IMR-90 (cell line): ENCODE data around the gene LMO1. TPM values are rescaled to one million over a fixed set of nuclear protein-coding genes. Genes with fewer than 3 reads are reported as not detected.

Source experiments
- ATAC-seq: fragments of 200-7000 bp; cut with Tn5 transposase; 2 replicates; pipeline ENCODE4 v1.9.1; 2020; ENCODE audit warnings: low read depth, mild to moderate bottlenecking, moderate library complexity
- BruUV-seq: library from RNA; stranded (reverse); fragments of 400-500 nt; replicated peaks from 2 replicates; lab custom pipeline; 2021; lab: Mats Ljungman, UMichigan
- CTCF ChIA-PET: fragments of 300-600 bp; formaldehyde crosslinking; extraction: SDS; loops from one replicate; lab custom pipeline; 2021; ENCODE audit warnings: antibody characterized with exemption; lab: Yijun Ruan, JAX
- POLR2A ChIA-PET: fragments of 300-600 bp; sonication (Branson Sonifier 250); formaldehyde crosslinking; loops from one replicate; lab custom pipeline; 2022; ENCODE audit warnings: antibody characterized with exemption; ENCODE audit not compliant: unreplicated experiment; lab: Charles Lee
- DNase-seq: peaks from one replicate; pipeline ENCODE4 v3.0.0; 2013
- H2AFZ ChIP-seq: replicated peaks from 2 replicates; pipeline ENCODE3; 2013; ENCODE audit warnings: low read length, mild to moderate bottlenecking; ENCODE audit not compliant: poor library complexity
- H2AK5ac ChIP-seq: 2 replicates; pipeline ENCODE4 v1.6.1; 2013; ENCODE audit warnings: low read depth, low read length, inconsistent platforms
- H2AK9ac ChIP-seq: replicated peaks from 2 replicates; pipeline ENCODE3; 2013; ENCODE audit warnings: mild to moderate bottlenecking, low read depth, low read length, moderate library complexity; ENCODE audit not compliant: poor library complexity
- H2BK120ac ChIP-seq: 2 replicates; pipeline ENCODE4 v1.6.1; 2013; ENCODE audit warnings: low read depth, low read length, inconsistent platforms
- H2BK15ac ChIP-seq: 3 replicates; pipeline ENCODE4 v1.6.1; 2013; ENCODE audit warnings: low read depth, low read length, inconsistent platforms
- H2BK20ac ChIP-seq: 2 replicates; pipeline ENCODE4 v1.6.1; 2013; ENCODE audit warnings: low read depth, mild to moderate bottlenecking, inconsistent platforms, low read length, moderate library complexity
- H2BK5ac ChIP-seq: 2 replicates; pipeline ENCODE4 v1.6.1; 2013; ENCODE audit warnings: mild to moderate bottlenecking, low read depth, low read length, inconsistent platforms; ENCODE audit not compliant: poor library complexity, severe bottlenecking
- H3K14ac ChIP-seq: replicated peaks from 2 replicates; pipeline ENCODE4 v1.6.1; 2013; ENCODE audit warnings: low read depth, low read length, inconsistent platforms
- H3K18ac ChIP-seq: 2 replicates; pipeline ENCODE4 v1.6.1; 2013; ENCODE audit warnings: low read depth, low read length, control low read depth
- H3K23ac ChIP-seq: 2 replicates; pipeline ENCODE4 v1.6.1; 2013; ENCODE audit warnings: low read depth, low read length, inconsistent platforms
- H3K27ac ChIP-seq: 2 replicates; pipeline ENCODE4 v1.5.1; 2013; ENCODE audit warnings: mild to moderate bottlenecking, control low read depth, low read length; ENCODE audit not compliant: insufficient read depth
- H3K27me3 ChIP-seq: 2 replicates; pipeline ENCODE4 v1.6.1; 2013; ENCODE audit warnings: low read length; ENCODE audit not compliant: control insufficient read depth, insufficient read depth
- H3K36me3 ChIP-seq: 2 replicates; pipeline ENCODE4 v1.6.1; 2013; ENCODE audit warnings: low read length, mixed read lengths; ENCODE audit not compliant: control insufficient read depth, insufficient read depth
- H3K4ac ChIP-seq: 2 replicates; pipeline ENCODE4 v1.6.1; 2013; ENCODE audit warnings: low read depth, low read length, inconsistent platforms
- H3K4me1 ChIP-seq: 2 replicates; pipeline ENCODE4 v1.6.1; 2013; ENCODE audit warnings: low read length, mixed read lengths; ENCODE audit not compliant: control insufficient read depth, insufficient read depth
- H3K4me2 ChIP-seq: 2 replicates; pipeline ENCODE4 v1.6.1; 2013; ENCODE audit warnings: low read depth, mild to moderate bottlenecking, control low read depth, low read length, moderate library complexity
- H3K4me3 ChIP-seq: 2 replicates; pipeline ENCODE4 v1.5.1; 2013; ENCODE audit warnings: low read depth, mild to moderate bottlenecking, control low read depth, low read length, moderate library complexity; ENCODE audit not compliant: insufficient read depth
- H3K56ac ChIP-seq: 2 replicates; pipeline ENCODE4 v1.6.1; 2013; ENCODE audit warnings: low read length, inconsistent platforms; ENCODE audit not compliant: insufficient read depth; ENCODE audit errors: extremely low read depth
- H3K79me1 ChIP-seq, 2 experiments: 2 replicates each; pipeline ENCODE4 v1.6.1; 2013; ENCODE audit warnings: low read length in 2 of 2, inconsistent platforms in 1 of 2, low read depth in 1 of 2
- H3K9ac ChIP-seq: 2 replicates; pipeline ENCODE4 v1.6.1; 2013; ENCODE audit warnings: low read depth, low read length, control low read depth
- H3K9me1 ChIP-seq: 2 replicates; pipeline ENCODE4 v1.6.1; 2013; ENCODE audit warnings: low read length, inconsistent platforms; ENCODE audit not compliant: insufficient read depth
- H3K9me3 ChIP-seq: 2 replicates; pipeline ENCODE4 v1.6.1; 2013; ENCODE audit warnings: low read length; ENCODE audit not compliant: control insufficient read depth, insufficient read depth
- H4K20me1 ChIP-seq: 2 replicates; pipeline ENCODE4 v1.6.1; 2013; ENCODE audit warnings: low read length, inconsistent platforms; ENCODE audit not compliant: insufficient read depth
- H4K5ac ChIP-seq: 2 replicates; pipeline ENCODE4 v1.6.1; 2013; ENCODE audit warnings: mild to moderate bottlenecking, low read depth, low read length, control low read depth
- H4K8ac ChIP-seq, 2 experiments: 2 replicates each; pipeline ENCODE4 v1.6.1; 2013; ENCODE audit warnings: low read depth in 2 of 2, low read length in 2 of 2, control low read depth in 1 of 2, inconsistent platforms in 1 of 2
- H4K91ac ChIP-seq: 2 replicates; pipeline ENCODE4 v1.6.1; 2013; ENCODE audit warnings: low read depth, low read length, inconsistent platforms; ENCODE audit not compliant: insufficient read depth
- BHLHE40 ChIP-seq: fragments of 150-350 bp; IDR thresholded peaks from 2 replicates; pipeline ENCODE4 v1.6.1; 2016; ENCODE audit warnings: mild to moderate bottlenecking, low read depth, low read length
- FOS ChIP-seq: fragments of 150-350 bp; IDR thresholded peaks from 2 replicates; pipeline ENCODE4 v1.6.1; 2016; ENCODE audit warnings: low read depth, low read length
- MXI1 ChIP-seq: IDR thresholded peaks from 2 replicates; pipeline ENCODE4 v1.6.1; 2012; ENCODE audit warnings: low read depth, mild to moderate bottlenecking, low read length, moderate library complexity, borderline replicate concordance
- RAD21 ChIP-seq: IDR thresholded peaks from 2 replicates; pipeline ENCODE4 v1.6.1; 2012; ENCODE audit warnings: low read length, improper control_type of control experiment
- RFX5 ChIP-seq: IDR thresholded peaks from 2 replicates; pipeline ENCODE4 v1.8.0; 2012; ENCODE audit warnings: low read depth, mild to moderate bottlenecking, low read length, moderate library complexity
- SMC3 ChIP-seq: fragments of 150-350 bp; IDR thresholded peaks from 2 replicates; pipeline ENCODE4 v1.6.1; 2016; ENCODE audit warnings: low read depth, mild to moderate bottlenecking, antibody characterized with exemption, low read length, moderate library complexity
- WGBS, 2 experiments: methylation state at CpG; one replicate each; pipeline versions ENCODE4 v1.1.5 to v1.1.7; 2013; ENCODE audit warnings: missing lambda C conversion rate in 2 of 2; ENCODE audit not compliant: insufficient read length in 1 of 2; ENCODE audit errors: extremely low coverage in 2 of 2; 5-methylcytosine and 5-hydroxymethylcytosine counted together
- dilution Hi-C: fragments of 300-500 bp; cut with HindIII; formaldehyde crosslinking; loops from one replicate; pipeline ENCODE4 v1.14.3; 2018; ENCODE audit warnings: low sequenced_read_pairs; ENCODE audit not compliant: unreplicated experiment
- in situ Hi-C: fragments of 300-500 bp; cut with MboI; formaldehyde crosslinking; loops from 3 replicates; pipeline ENCODE4 v1.14.3; 2019; ENCODE audit warnings: low sequenced_read_pairs, inconsistent platforms, mixed read lengths
- intact Hi-C: fragments of 100-400 bp; cut with micrococcal nuclease; formaldehyde crosslinking; loops from 2 replicates; pipeline ENCODE4 v1.10.0; 2022
- polyA plus RNA-seq, 3 experiments: library from polyadenylated mRNA; depleted of rRNA; stranded (reverse); fragments of >200 nt; gene quantifications; 2 replicates each; pipeline ENCODE4 v1.2.3, GENCODE V29; 2012; ENCODE audit warnings: low replicate concordance in 1 of 3
- total RNA-seq: library from RNA; depleted of rRNA; stranded (reverse); fragments of >200 nt; gene quantifications from 2 replicates; pipeline ENCODE4 v1.2.3, GENCODE V29; 2012

LMO1 gene
- total and polyA plus RNA-seq, 2 of the 4 experiments (the other 2 are of a cell fraction) = not detected

DNA sequence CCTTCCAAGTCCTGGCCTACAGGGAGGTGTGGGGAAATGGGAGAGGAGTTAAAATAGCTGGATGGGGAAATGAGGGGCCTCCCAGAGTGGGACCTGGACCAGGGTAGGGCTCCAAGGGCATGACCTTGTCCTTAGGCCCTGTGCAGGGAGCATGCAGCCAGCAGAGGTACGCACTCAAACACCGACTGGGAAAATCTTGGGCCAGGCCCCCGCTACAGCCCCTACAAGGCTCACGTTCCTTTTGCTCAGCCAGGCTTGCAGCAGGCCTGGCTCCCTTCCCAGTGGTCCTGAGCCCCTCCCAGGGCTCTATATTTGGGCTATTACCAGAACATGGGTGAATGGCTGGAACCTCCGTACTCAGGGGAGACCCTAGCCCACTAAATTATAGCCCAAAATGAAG is 31.3 kb downstream of the LMO1 start:
- Histone ChIP-seq H3K79me1 (no peaks in the 10 kb centered on the region), H3K9ac (no peak overlapping the region), H3K14ac (no peak overlapping the region), H3K4me3 (no peak overlapping the region), H2AK9ac (no peak overlapping the region), H4K8ac (no peak overlapping the region), H2AFZ (no peak overlapping the region), H3K36me3 (no peaks in the 10 kb centered on the region), H2AK5ac (no peak overlapping the region), H3K18ac (no peak overlapping the region), H4K91ac (no peak overlapping the region), H3K23ac (no peak overlapping the region), H4K5ac (no peak overlapping the region), H3K4me1 (no peaks in the 10 kb centered on the region; the same call in 1 of the 2 replicates), H2BK120ac (no peak overlapping the region), H3K9me1 (no peaks in the 10 kb centered on the region), H2BK15ac (no peak overlapping the region), H2BK20ac (no peak overlapping the region), H3K56ac (no peak overlapping the region), H3K4me2 (no peak overlapping the region), H4K20me1 (no peaks in the 10 kb centered on the region), H3K4ac (no peak overlapping the region), H3K27ac (no peak overlapping the region), H3K27me3 (peaks cover 15% of the 10 kb centered on the region), H2BK5ac (no peak overlapping the region), H3K9me3 (no peaks in the 10 kb centered on the region)
- ATAC-seq (no peak), DNase-seq (no peak)
- ChIA-PET POLR2A (no interaction called here), CTCF (no interaction called here)
- BruUV-seq = no TSS peak
- dilution Hi-C loops (no loop called here), in situ Hi-C loops (loop anchor here (25.0 kb wide), 2 partner anchors 730 to 880 kb away; partner anchors contain the start of gene TMEM9B), intact Hi-C loops (no loop called here)
- TF ChIP-seq FOS (no peak), SMC3 (no peak), RAD21 (no peak), BHLHE40 (no peak), MXI1 (no peak), RFX5 (no peak)
- whole genome bisulfite sequencing, 2 experiments = 44% methylated on average over 5 of the region's 5 CpGs; no CpG with 5 or more reads in 1 of the 2 experiments
